Endothelial cell of umbilical vein (primary cell): ENCODE measurements around the gene TNFAIP8L1. TPM values are rescaled to one million over a fixed set of nuclear protein-coding genes. Genes with fewer than 3 reads are reported as not detected.

Experiments used
- BruUV-seq: library from RNA; stranded (reverse); fragments of 400-500 nt; replicated peaks from 2 replicates; lab custom pipeline; 2021; lab: Mats Ljungman, UMichigan
- CTCF ChIA-PET: fragments of 300-600, 350-600 bp; sonication (Branson Sonifier 250); formaldehyde crosslinking; loops from one replicate; lab custom pipeline; 2021; ENCODE audit warnings: antibody characterized with exemption, inconsistent platforms; lab: Charles Lee
- POLR2A ChIA-PET: fragments of 300-600, 350-600 bp; sonication (Branson Sonifier 250); formaldehyde crosslinking; loops from one replicate; lab custom pipeline; 2021; ENCODE audit warnings: antibody characterized with exemption, inconsistent platforms; lab: Charles Lee
- DNase-seq: peaks from one replicate; pipeline ENCODE4 v3.0.0-alpha.2; 2011; ENCODE audit warnings: low read depth, low spot score
- FAIRE-seq: peaks from 2 replicates; lab custom pipeline; 2011; peaks lifted over from hg19 to GRCh38; lab: Jason Lieb, UNC
- H2AFZ ChIP-seq: 2 replicates; pipeline ENCODE4 v1.6.0; 2012; ENCODE audit warnings: low read depth, low read length, control low read depth, inconsistent platforms
- H3K27ac ChIP-seq: 2 replicates; pipeline ENCODE4 v1.5.1; 2011; ENCODE audit warnings: low read depth, mild to moderate bottlenecking, control low read depth, low read length, moderate library complexity; ENCODE audit not compliant: insufficient read depth
- H3K27me3 ChIP-seq, 2 experiments: 2 replicates each; pipeline versions ENCODE4 v1.6.0 to v1.6.1; 2011; ENCODE audit warnings: low read length in 2 of 2, mixed read lengths in 1 of 2; ENCODE audit not compliant: control insufficient read depth in 2 of 2, insufficient read depth in 2 of 2
- H3K36me3 ChIP-seq, 2 experiments: 2 replicates in 1 of 2; 3 replicates in 1 of 2; pipeline ENCODE4 v1.5.1; 2011; ENCODE audit warnings: low read length in 2 of 2, mild to moderate bottlenecking in 1 of 2, moderate library complexity in 1 of 2; ENCODE audit not compliant: control insufficient read depth in 2 of 2, insufficient read depth in 2 of 2; ENCODE audit errors: extremely low read depth in 1 of 2
- H3K4me1 ChIP-seq: 3 replicates; pipeline ENCODE4 v1.5.1; 2011; ENCODE audit warnings: mild to moderate bottlenecking, low read length; ENCODE audit not compliant: control insufficient read depth, insufficient read depth; ENCODE audit errors: extremely low read depth
- H3K4me2 ChIP-seq: 2 replicates; pipeline ENCODE4 v1.6.1; 2011; ENCODE audit warnings: low read length, control low read depth, mixed read lengths; ENCODE audit not compliant: insufficient read depth
- H3K4me3 ChIP-seq, 3 experiments: fragments of 200-600 bp in 1 of 3; sonication (generic), shearing (Covaris generic) in 1 of 3; replicated peaks in 1 of 3; 2 replicates each; pipeline ENCODE4 v1.5.1; 2011 to 2016; ENCODE audit warnings: control low read depth in 3 of 3, low read length in 3 of 3, mild to moderate bottlenecking in 2 of 3, inconsistent platforms in 1 of 3, low read depth in 1 of 3, moderate library complexity in 1 of 3; ENCODE audit not compliant: insufficient read depth in 1 of 3
- H3K79me2 ChIP-seq: 2 replicates; pipeline ENCODE4 v1.6.0; 2012; ENCODE audit warnings: low read length, inconsistent platforms; ENCODE audit not compliant: control insufficient read depth, insufficient read depth
- H3K9ac ChIP-seq: replicated peaks from 2 replicates; pipeline ENCODE3; 2011; ENCODE audit warnings: low read length, control low read depth; ENCODE audit not compliant: insufficient read depth; ENCODE audit errors: extremely low read depth
- H3K9me1 ChIP-seq: replicated peaks from 3 replicates; pipeline ENCODE4 v1.6.0; 2011; ENCODE audit warnings: mild to moderate bottlenecking, low read length; ENCODE audit not compliant: control insufficient read depth, insufficient read depth; ENCODE audit errors: extremely low read depth
- H3K9me3 ChIP-seq: replicated peaks from 2 replicates; pipeline ENCODE4 v1.5.1; 2012; ENCODE audit warnings: low read length, inconsistent platforms; ENCODE audit not compliant: control insufficient read depth, insufficient read depth
- H4K20me1 ChIP-seq: replicated peaks from 2 replicates; pipeline ENCODE3; 2011; ENCODE audit warnings: mild to moderate bottlenecking, low read length; ENCODE audit not compliant: control insufficient read depth, insufficient read depth; ENCODE audit errors: extremely low read depth
- CTCF ChIP-seq, 2 donors: IDR thresholded peaks; 1 replicate in 1 of 2; 2 replicates in 1 of 2; pipeline ENCODE4 v1.5.1; 2011; ENCODE audit warnings: low read length in 2 of 2, mild to moderate bottlenecking in 2 of 2, moderate library complexity in 2 of 2, control low read depth in 1 of 2, inconsistent platforms in 1 of 2, low read depth in 1 of 2; ENCODE audit not compliant: insufficient read depth in 1 of 2; ENCODE audit errors: extremely low read depth in 1 of 2
- EZH2 ChIP-seq: IDR thresholded peaks from 2 replicates; pipeline ENCODE4 v1.6.1; 2012; ENCODE audit warnings: borderline replicate concordance, low read depth, mild to moderate bottlenecking, moderate library complexity, low read length, inconsistent platforms; ENCODE audit not compliant: severe bottlenecking
- FOS ChIP-seq: IDR thresholded peaks from 2 replicates; pipeline ENCODE4 v1.6.1; 2011; ENCODE audit warnings: mild to moderate bottlenecking, low read length, moderate library complexity, borderline replicate concordance; ENCODE audit not compliant: insufficient read depth
- GATA2 ChIP-seq: IDR thresholded peaks from 2 replicates; pipeline ENCODE4 v1.7.0; 2011; ENCODE audit warnings: low read depth, mild to moderate bottlenecking, moderate library complexity, mixed read lengths, low read length; ENCODE audit not compliant: insufficient read length, insufficient read depth
- JUN ChIP-seq: IDR thresholded peaks from 2 replicates; pipeline ENCODE4 v1.6.1; 2011; ENCODE audit warnings: borderline replicate concordance, low read depth; ENCODE audit not compliant: insufficient read length, insufficient read depth
- MAX ChIP-seq: IDR thresholded peaks from 2 replicates; pipeline ENCODE4 v1.6.1; 2011; ENCODE audit not compliant: insufficient read depth, insufficient read length
- MYC ChIP-seq: IDR thresholded peaks from one replicate; pipeline ENCODE4 v1.6.1; 2011; ENCODE audit warnings: mild to moderate bottlenecking, low read depth, low read length
- POLR2A ChIP-seq: IDR thresholded peaks from 2 replicates; pipeline ENCODE4 v1.6.1; 2012; ENCODE audit warnings: low read depth, mild to moderate bottlenecking, control low read depth, low read length
- POLR2AphosphoS5 ChIP-seq: IDR thresholded peaks from 2 replicates; pipeline ENCODE4 v1.6.1; 2012; ENCODE audit warnings: low read depth, mild to moderate bottlenecking, control low read depth, low read length, moderate library complexity; ENCODE audit not compliant: insufficient read depth
- dilution Hi-C: fragments of 300-500 bp; cut with MboI; formaldehyde crosslinking; loops from one replicate; pipeline ENCODE4 v1.15.0; 2019; ENCODE audit warnings: low sequenced_read_pairs; ENCODE audit not compliant: extremely low pct_ligation_motif_present
- intact Hi-C: fragments of 100-400 bp; cut with micrococcal nuclease; formaldehyde crosslinking; loops from one replicate; pipeline ENCODE4 v1.10.0; 2022
- polyA plus RNA-seq, 4 experiments: library from polyadenylated mRNA; depleted of rRNA in 3 of 4; stranded (reverse) in 3 of 4; unstranded in 1 of 4; fragments of >200 nt; gene quantifications; 2 replicates each; pipeline versions ENCODE4 v1.2.1 to v1.2.3, GENCODE V29; 2011 to 2012; ENCODE audit warnings: missing spikeins in 1 of 4
- total RNA-seq: library from RNA; stranded (reverse); gene quantifications from 2 replicates; pipeline ENCODE4 v1.2.3, GENCODE V29; 2021

The TNFAIP8L1 gene
- total and polyA plus RNA-seq, 2 donors (not counting 3 experiments of a cell fraction or from before 2014, with no cell fraction given) = 40.0 to 56.1 TPM

- Histone ChIP-seq H3K9ac (no peak overlapping the region), H3K9me1 (no peaks in the 10 kb centered on the region), H3K36me3 (no peaks in the 10 kb centered on the region), H3K9me3 (no peaks in the 10 kb centered on the region), H3K4me1 (no peaks in the 10 kb centered on the region), H4K20me1 (no peaks in the 10 kb centered on the region), H3K79me2 (no peaks in the 10 kb centered on the region), H2AFZ (no peak overlapping the region), H3K27me3 (peaks cover 0 to 2% of the 10 kb centered on the region in 2 experiments), H3K4me2 (no peak overlapping the region), H3K27ac (no peak overlapping the region), H3K4me3 (no peak overlapping the region)
- dilution Hi-C loops = no loop called here
- FAIRE-seq (no peak), DNase-seq (no peak)
- BruUV-seq = no TSS peak
- ChIA-PET POLR2A (no interaction called here), CTCF (no interaction called here)
- intact Hi-C loops = no loop called here
- TF ChIP-seq CTCF (IDR thresholded peaks at IDR 0.05; ENCODE audit: extremely low read depth in 1 of 2, insufficient read depth in 1 of 2, low read depth in 1 of 2, low read length in 2 of 2) (no peak), FOS (no peak), MAX (no peak), MYC (no peak), GATA2 (no peak), EZH2 (no peak), POLR2A (no peak), POLR2AphosphoS5 (no peak), JUN (no peak)
Observed at GRCh38 chr19:4602173-4602788, 37.0 kb upstream of the TNFAIP8L1 start.
